Endodermal cell (in vitro differentiated cells): ENCODE data around the gene GCSAML. TPM values are rescaled to one million over a fixed set of nuclear protein-coding genes. Genes with fewer than 3 reads are reported as not detected.

ENCODE experiments used
- DNase-seq: peaks from one replicate; pipeline ENCODE4 v3.0.0-alpha.2; 2017
- H3K27ac ChIP-seq: 2 replicates; pipeline ENCODE4 v1.5.1; 2013; ENCODE audit warnings: mild to moderate bottlenecking, low read depth, low read length, moderate library complexity
- H3K27me3 ChIP-seq: 2 replicates; pipeline ENCODE4 v1.6.1; 2013; ENCODE audit warnings: mild to moderate bottlenecking, low read length, moderate library complexity; ENCODE audit not compliant: insufficient read depth, control insufficient read depth, poor library complexity, severe bottlenecking
- H3K36me3 ChIP-seq: 2 replicates; pipeline ENCODE4 v1.7.0; 2013; ENCODE audit warnings: mild to moderate bottlenecking, low read length, moderate library complexity; ENCODE audit not compliant: control insufficient read depth, insufficient read depth
- H3K4me1 ChIP-seq: one replicate; pipeline ENCODE4 v1.7.0; 2013; ENCODE audit warnings: low read length; ENCODE audit not compliant: control insufficient read depth, insufficient read depth
- H3K4me3 ChIP-seq: 2 replicates; pipeline ENCODE4 v1.5.1; 2013; ENCODE audit warnings: mild to moderate bottlenecking, low read length, moderate library complexity
- H3K9ac ChIP-seq: 2 replicates; pipeline ENCODE4 v1.6.1; 2013; ENCODE audit warnings: mild to moderate bottlenecking, low read length, moderate library complexity; ENCODE audit not compliant: poor library complexity, severe bottlenecking; ENCODE audit errors: extremely low read depth
- H3K9me3 ChIP-seq: 2 replicates; pipeline ENCODE4 v1.6.1; 2013; ENCODE audit warnings: mild to moderate bottlenecking, low read length, moderate library complexity; ENCODE audit not compliant: control insufficient read depth
- H3K27ac Mint-ChIP-seq: 2 replicates; pipeline ENCODE4 v1.8.0; 2020; ENCODE audit warnings: mixed read lengths
- H3K27me3 Mint-ChIP-seq: 2 replicates; pipeline ENCODE4 v1.8.0; 2021; ENCODE audit warnings: mild to moderate bottlenecking, mixed read lengths; ENCODE audit not compliant: insufficient read depth
- H3K36me3 Mint-ChIP-seq: 2 replicates; pipeline ENCODE4 v1.8.0; 2020; ENCODE audit warnings: low read depth, mixed read lengths
- H3K4me1 Mint-ChIP-seq: 2 replicates; pipeline ENCODE4 v1.8.0; 2020; ENCODE audit warnings: mixed read lengths
- H3K4me3 Mint-ChIP-seq: 2 replicates; pipeline ENCODE4 v1.8.0; 2020; ENCODE audit warnings: mild to moderate bottlenecking, moderate library complexity, mixed read lengths
- H3K9me3 Mint-ChIP-seq: 2 replicates; pipeline ENCODE4 v1.8.0; 2020; ENCODE audit warnings: mild to moderate bottlenecking, mixed read lengths
- CTCF ChIP-seq: fragments of 200-600 bp; sonication (generic); conservative IDR thresholded peaks from 2 replicates; pipeline ENCODE4 v1.5.0; 2021; ENCODE audit warnings: antibody characterized with exemption, mild to moderate bottlenecking
- WGBS, 2 experiments: methylation state at CpG; one replicate each; pipeline versions ENCODE4 v1.1.5 to v1.1.7; 2013; ENCODE audit warnings: missing lambda C conversion rate in 2 of 2, mixed read lengths in 1 of 2; ENCODE audit not compliant: insufficient coverage in 1 of 2, insufficient read length in 1 of 2; 5-methylcytosine and 5-hydroxymethylcytosine counted together
- total RNA-seq, 2 donors: library from RNA; stranded (reverse); fragmentation: NEBNext Ultra II Directional in 1 of 2; extraction: Animal tissue kit (Norgen Biotek cat#: 25700) in 1 of 2; gene quantifications; 2 replicates in 1 of 2; 3 replicates in 1 of 2; pipeline ENCODE4 v1.2.1, GENCODE V29; 2021

Gene GCSAML
- total RNA-seq, 2 donors from 2014 or later: not detected

GRCh38 chr1:247528812-247529474 is 20.0 kb upstream of the GCSAML start:
- Mint-ChIP-seq H3K27ac (no peak overlapping the region), H3K4me3 (no peak overlapping the region), H3K36me3 (no peaks in the 10 kb centered on the region), H3K27me3 (peaks cover 2% of the 10 kb centered on the region), H3K4me1 (no peaks in the 10 kb centered on the region), H3K9me3 (no peaks in the 10 kb centered on the region)
- Histone ChIP-seq H3K4me1 (no peaks in the 10 kb centered on the region), H3K27me3 (no peaks in the 10 kb centered on the region), H3K4me3 (no peak overlapping the region), H3K27ac (no peak overlapping the region), H3K36me3 (no peaks in the 10 kb centered on the region), H3K9ac (no peak overlapping the region), H3K9me3 (no peaks in the 10 kb centered on the region)
- no peak for DNase-seq
- 81% methylated on average over 2 of the region's 2 CpGs; no CpG with 5 or more reads in 1 of the 2 experiments for WGBS, 2 experiments
- TF ChIP-seq CTCF: no peak

- H3K4me3 Mint-ChIP-seq: no peak overlapping the region
- no peaks in the 10 kb centered on the region for H3K36me3 ChIP-seq
- TF ChIP-seq CTCF: no peak
- no peaks in the 10 kb centered on the region for H3K27me3 ChIP-seq
- no CpG with 5 or more reads among the region's 1 CpG for WGBS, 2 experiments
- H3K9me3 Mint-ChIP-seq: no peaks in the 10 kb centered on the region
- no peak overlapping the region for H3K4me3 ChIP-seq
- peaks cover 2% of the 10 kb centered on the region for H3K27me3 Mint-ChIP-seq
- no peak overlapping the region for H3K27ac Mint-ChIP-seq
- H3K27ac ChIP-seq: no peak overlapping the region
- no peak overlapping the region for H3K9ac ChIP-seq
- no peaks in the 10 kb centered on the region for H3K4me1 ChIP-seq
- DNase-seq: no peak
- no peaks in the 10 kb centered on the region for H3K9me3 ChIP-seq
- no peaks in the 10 kb centered on the region for H3K36me3 Mint-ChIP-seq
- H3K4me1 Mint-ChIP-seq: no peaks in the 10 kb centered on the region
Observed at GRCh38 chr1:247529771-247530355, 19.1 kb upstream of the GCSAML start.

- Histone ChIP-seq H3K4me3 (no peak overlapping the region), H3K9me3 (no peaks in the 10 kb centered on the region), H3K9ac (no peak overlapping the region), H3K4me1 (no peaks in the 10 kb centered on the region), H3K27ac (no peak overlapping the region), H3K27me3 (no peaks in the 10 kb centered on the region), H3K36me3 (no peaks in the 10 kb centered on the region)
- Mint-ChIP-seq H3K9me3 (no peaks in the 10 kb centered on the region), H3K4me3 (no peak overlapping the region), H3K27me3 (peaks cover 2% of the 10 kb centered on the region), H3K4me1 (no peaks in the 10 kb centered on the region), H3K27ac (no peak overlapping the region), H3K36me3 (no peaks in the 10 kb centered on the region)
- 94 to 96% methylated on average over 22 to 41 of the region's 41 CpGs for WGBS, 2 experiments
- DNase-seq: no peak
- no peak for TF ChIP-seq CTCF
Observed at GRCh38 chr1:247530785-247531184, 18.1 kb upstream of the GCSAML start.
